Activated T-cell treated with anti-CD3 and anti-CD28 coated beads, Interleukin-2, amount 50 U/mL, for 4 hours (primary cell): ENCODE data around the gene GREB1L. TPM values are rescaled to one million over a fixed set of nuclear protein-coding genes. Genes with fewer than 3 reads are reported as not detected.
"Not testable (repeated sequence)": the region's sequence is repeated elsewhere in the genome, so short reads cannot be mapped to it uniquely, and the experiment has no call there.

Experiments used
- ATAC-seq, 2 donors: fragments of 200-7000 bp; cut with Tn5 transposase; one replicate each; pipeline ENCODE4 v1.10.0; 2021
- DNase-seq: peaks from one replicate; pipeline ENCODE4 v3.0.0-alpha.2; 2020
- H3K27me3 Mint-ChIP-seq: one replicate; pipeline ENCODE4 v1.8.0; 2021; ENCODE audit warnings: low read depth, mixed read lengths
- H3K36me3 Mint-ChIP-seq: one replicate; pipeline ENCODE4 v1.8.0; 2022; ENCODE audit warnings: mixed read lengths; ENCODE audit not compliant: insufficient read depth
- H3K4me1 Mint-ChIP-seq: one replicate; pipeline ENCODE4 v1.8.0; 2021; ENCODE audit warnings: low read depth, mixed read lengths
- H3K4me3 Mint-ChIP-seq: one replicate; pipeline ENCODE4 v1.8.0; 2021; ENCODE audit warnings: mild to moderate bottlenecking, moderate library complexity, mixed read lengths
- H3K9me3 Mint-ChIP-seq: one replicate; pipeline ENCODE4 v1.8.0; 2021; ENCODE audit warnings: mixed read lengths
- total RNA-seq, 3 donors: library from RNA; stranded (reverse); gene quantifications; one replicate each; pipeline ENCODE4 v1.2.1, GENCODE V29; 2021

Gene GREB1L
- total RNA-seq, 3 donors from 2014 or later = 0.03 TPM; not detected in 2

DNA sequence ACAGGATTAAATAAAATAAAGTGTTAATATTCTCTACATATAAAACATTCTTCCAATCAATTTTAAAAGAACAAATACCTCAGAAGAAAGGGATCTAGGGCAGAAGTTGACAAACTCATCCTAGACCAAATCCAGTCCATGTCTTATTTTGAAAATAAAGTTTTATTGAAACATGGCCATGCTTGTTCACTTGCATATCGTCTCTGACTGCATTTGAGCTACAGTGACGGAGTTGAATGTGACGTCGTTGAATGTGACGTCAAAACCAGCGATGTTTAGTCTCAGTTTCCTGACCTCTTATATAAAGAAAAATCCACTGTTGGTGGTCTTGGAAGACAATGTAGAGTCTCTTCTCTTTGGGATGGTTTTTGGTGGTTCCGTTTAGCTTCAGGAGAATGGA, 33.6 kb downstream of the GREB1L start:
- H3K4me1 Mint-ChIP-seq = no peaks in the 10 kb centered on the region
- no peaks in the 10 kb centered on the region for H3K27me3 Mint-ChIP-seq
- DNase-seq = no peak
- no peaks in the 10 kb centered on the region for H3K9me3 Mint-ChIP-seq
- H3K4me3 Mint-ChIP-seq = no peak overlapping the region
- no peaks in the 10 kb centered on the region for H3K36me3 Mint-ChIP-seq
- no peak for ATAC-seq

GRCh38 chr18:21277578-21277977, 35.5 kb downstream of the GREB1L start:
- H3K36me3 Mint-ChIP-seq = no peaks in the 10 kb centered on the region

DNA sequence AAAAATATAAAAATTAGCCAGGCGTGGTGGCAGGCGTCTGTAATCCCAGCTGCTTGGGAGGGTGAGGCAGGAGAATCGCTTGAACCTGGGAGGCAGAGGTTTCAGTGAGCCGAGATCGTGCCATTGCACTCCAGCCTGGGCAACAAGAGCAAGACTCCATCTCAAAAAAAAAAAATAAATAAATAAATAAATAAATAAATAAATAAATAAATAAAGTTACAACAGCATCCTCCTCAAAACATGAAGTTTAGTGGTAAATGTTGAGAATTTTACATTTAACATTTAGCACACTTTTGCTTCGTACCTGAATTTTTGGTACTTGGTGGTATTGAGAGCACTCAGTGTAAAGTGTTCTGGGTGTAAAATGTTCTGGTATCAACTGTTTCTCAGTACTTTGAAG, 36.2 kb downstream of the GREB1L start:
- H3K36me3 Mint-ChIP-seq, H3K4me3 Mint-ChIP-seq, H3K27me3 Mint-ChIP-seq, DNase-seq, ATAC-seq, H3K4me1 Mint-ChIP-seq, H3K9me3 Mint-ChIP-seq: not testable (repeated sequence)

More at GRCh38 chr18:21277578-21277977, 35.5 kb downstream of the GREB1L start:
- Mint-ChIP-seq H3K4me3 (no peak overlapping the region), H3K27me3 (no peaks in the 10 kb centered on the region), H3K4me1 (no peaks in the 10 kb centered on the region), H3K9me3 (no peaks in the 10 kb centered on the region)
- no peak for DNase-seq
- no peak for ATAC-seq

GRCh38 chr18:21281603-21282002, 39.6 kb downstream of the GREB1L start:
- H3K27me3 Mint-ChIP-seq = no peaks in the 10 kb centered on the region
- H3K4me1 Mint-ChIP-seq = no peaks in the 10 kb centered on the region
- no peak for ATAC-seq
- no peaks in the 10 kb centered on the region for H3K36me3 Mint-ChIP-seq
- no peaks in the 10 kb centered on the region for H3K9me3 Mint-ChIP-seq
- no peak for DNase-seq
- H3K4me3 Mint-ChIP-seq = no peak overlapping the region

GRCh38 chr18:21284540-21284939, 42.5 kb downstream of the GREB1L start:
- no peak for DNase-seq
- Mint-ChIP-seq H3K4me1 (no peaks in the 10 kb centered on the region), H3K9me3 (no peaks in the 10 kb centered on the region), H3K27me3 (peaks cover 3% of the 10 kb centered on the region), H3K4me3 (no peak overlapping the region), H3K36me3 (no peaks in the 10 kb centered on the region)
- ATAC-seq = no peak

GRCh38 chr18:21289827-21290226, 47.8 kb downstream of the GREB1L start:
- Mint-ChIP-seq H3K4me3 (no peak overlapping the region), H3K36me3 (no peaks in the 10 kb centered on the region), H3K4me1 (no peaks in the 10 kb centered on the region), H3K9me3 (no peaks in the 10 kb centered on the region), H3K27me3 (peaks cover 17% of the 10 kb centered on the region)
- no peak for DNase-seq
- ATAC-seq = no peak

DNA sequence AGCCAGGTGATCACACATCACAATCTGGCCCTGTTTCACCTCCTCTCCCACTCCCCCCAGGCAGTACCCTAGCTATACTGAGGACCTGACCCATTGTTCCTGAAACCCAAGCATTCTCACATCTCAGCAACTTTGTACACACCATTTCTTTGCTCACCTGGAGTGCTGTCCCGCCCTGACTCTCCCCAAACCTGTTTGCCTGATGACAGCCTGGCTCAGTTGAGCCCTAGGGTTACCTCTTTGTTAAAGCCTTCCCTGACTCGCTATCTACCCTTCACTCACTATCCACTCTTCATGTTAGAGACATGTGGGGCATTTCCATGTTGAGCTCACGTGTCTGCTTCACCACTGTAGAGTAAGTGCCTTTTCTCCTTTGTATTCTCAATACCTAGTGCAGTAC, 49.1 kb downstream of the GREB1L start:
- no peak overlapping the region for H3K4me3 Mint-ChIP-seq
- H3K27me3 Mint-ChIP-seq = peaks cover 22% of the 10 kb centered on the region
- DNase-seq = no peak
- no peaks in the 10 kb centered on the region for H3K9me3 Mint-ChIP-seq
- ATAC-seq = no peak
- H3K4me1 Mint-ChIP-seq = no peaks in the 10 kb centered on the region
- no peaks in the 10 kb centered on the region for H3K36me3 Mint-ChIP-seq

DNA sequence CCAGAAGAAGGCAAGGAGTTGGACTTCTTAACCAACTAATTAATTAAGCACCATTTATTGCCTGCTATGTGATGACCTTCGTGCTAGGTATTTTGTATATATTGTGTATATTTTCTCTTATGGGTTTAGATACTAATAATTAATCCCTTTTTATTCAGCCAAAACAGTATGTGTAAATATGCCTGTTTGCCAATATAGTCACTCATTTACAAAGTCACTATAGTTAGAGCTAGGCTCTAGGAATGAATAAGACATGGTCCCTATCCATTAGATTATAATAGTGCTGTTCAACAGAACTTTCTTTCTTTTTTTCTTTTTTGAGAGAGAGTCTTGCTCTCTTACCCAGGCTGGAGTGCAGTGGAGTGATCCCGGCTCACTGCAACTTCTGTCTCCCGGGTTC, 51.4 kb downstream of the GREB1L start:
- no peaks in the 10 kb centered on the region for H3K36me3 Mint-ChIP-seq
- H3K9me3 Mint-ChIP-seq = no peaks in the 10 kb centered on the region
- peaks cover 20% of the 10 kb centered on the region for H3K27me3 Mint-ChIP-seq
- DNase-seq (no peak), ATAC-seq (no peak)
- H3K4me1 Mint-ChIP-seq = no peaks in the 10 kb centered on the region
- H3K4me3 Mint-ChIP-seq = no peak overlapping the region

GRCh38 chr18:21295101-21295500, 53.1 kb downstream of the GREB1L start:
- H3K4me1 Mint-ChIP-seq = no peaks in the 10 kb centered on the region
- DNase-seq = no peak
- H3K9me3 Mint-ChIP-seq = no peaks in the 10 kb centered on the region
- H3K36me3 Mint-ChIP-seq = no peaks in the 10 kb centered on the region
- peaks cover 19% of the 10 kb centered on the region for H3K27me3 Mint-ChIP-seq
- no peak for ATAC-seq
- H3K4me3 Mint-ChIP-seq = no peak overlapping the region

- peaks cover 15% of the 10 kb centered on the region for H3K27me3 Mint-ChIP-seq
- DNase-seq = no peak
- no peaks in the 10 kb centered on the region for H3K4me1 Mint-ChIP-seq
- ATAC-seq = no peak
- H3K36me3 Mint-ChIP-seq = no peaks in the 10 kb centered on the region
- no peaks in the 10 kb centered on the region for H3K9me3 Mint-ChIP-seq
- no peak overlapping the region for H3K4me3 Mint-ChIP-seq
Observed at GRCh38 chr18:21296045-21296444, 54.0 kb downstream of the GREB1L start.

DNA sequence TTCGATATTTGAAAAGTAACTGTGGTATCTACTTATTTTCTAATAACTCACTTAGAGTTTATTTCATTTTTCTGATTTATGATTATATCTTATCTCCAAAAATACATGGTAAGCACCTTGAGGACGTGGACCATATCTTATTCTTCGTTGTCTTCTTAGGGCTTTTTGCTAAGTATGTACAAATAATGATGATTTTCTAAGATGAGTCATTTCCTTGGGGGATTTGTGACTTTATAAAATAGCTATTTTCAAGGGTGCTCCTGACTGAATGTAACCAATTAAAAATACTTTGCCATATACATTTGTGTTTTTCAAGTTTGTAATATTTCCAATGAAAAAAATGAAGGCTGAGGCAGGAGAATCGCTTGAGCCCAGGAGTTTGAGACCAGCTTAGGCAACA, 56.3 kb downstream of the GREB1L start:
- H3K4me1 Mint-ChIP-seq = no peaks in the 10 kb centered on the region
- H3K9me3 Mint-ChIP-seq = no peaks in the 10 kb centered on the region
- no peaks in the 10 kb centered on the region for H3K36me3 Mint-ChIP-seq
- no peak for DNase-seq
- ATAC-seq = no peak
- peaks cover 8% of the 10 kb centered on the region for H3K27me3 Mint-ChIP-seq
- no peak overlapping the region for H3K4me3 Mint-ChIP-seq

DNA sequence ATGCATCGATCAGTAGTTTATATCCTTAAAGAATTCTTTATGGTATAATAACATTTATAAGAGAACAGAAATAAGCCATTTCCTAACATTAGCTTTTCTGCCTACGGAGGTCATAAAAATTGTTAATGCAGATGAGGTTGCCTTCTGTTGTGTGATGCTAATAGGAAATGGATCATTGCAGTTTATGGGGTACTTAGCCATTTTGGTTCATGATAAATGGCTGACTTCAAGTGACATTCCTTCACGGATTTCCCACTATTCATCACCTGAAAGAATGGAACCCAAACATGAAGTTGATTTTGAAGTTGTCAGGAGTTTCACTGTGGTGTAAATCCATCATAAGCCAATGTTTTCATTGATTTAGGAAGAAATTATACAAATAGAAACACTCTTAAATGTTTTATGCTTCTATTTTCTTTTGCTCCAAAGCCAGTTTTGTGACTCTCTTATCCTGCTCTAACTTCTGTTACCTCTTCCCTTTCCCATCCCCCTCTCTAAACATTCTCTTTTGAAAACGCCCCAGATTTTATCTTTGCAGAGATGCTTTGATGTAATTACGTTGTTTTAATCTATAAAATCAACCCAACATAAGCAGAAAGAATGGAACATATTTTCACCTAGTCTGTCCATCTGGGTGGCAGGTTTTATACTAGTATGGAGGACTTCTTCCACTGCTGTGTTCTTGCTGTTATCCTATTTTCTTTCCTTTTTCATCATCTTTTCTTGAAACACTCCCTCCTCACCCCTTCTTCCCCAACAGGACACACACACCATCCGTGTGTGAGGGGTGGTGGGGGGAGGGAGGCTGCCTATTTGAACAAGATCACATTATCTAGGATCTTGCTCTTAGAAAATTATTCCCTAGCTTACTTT, 58.2 kb downstream of the GREB1L start:
- no peaks in the 10 kb centered on the region for H3K36me3 Mint-ChIP-seq
- ATAC-seq (no peak), DNase-seq (no peak)
- H3K4me1 Mint-ChIP-seq = no peaks in the 10 kb centered on the region
- H3K27me3 Mint-ChIP-seq = peaks cover 9% of the 10 kb centered on the region
- no peaks in the 10 kb centered on the region for H3K9me3 Mint-ChIP-seq
- H3K4me3 Mint-ChIP-seq = no peak overlapping the region

- H3K36me3 Mint-ChIP-seq = no peaks in the 10 kb centered on the region
Observed at GRCh38 chr18:21300908-21301200, 58.8 kb downstream of the GREB1L start.

DNA sequence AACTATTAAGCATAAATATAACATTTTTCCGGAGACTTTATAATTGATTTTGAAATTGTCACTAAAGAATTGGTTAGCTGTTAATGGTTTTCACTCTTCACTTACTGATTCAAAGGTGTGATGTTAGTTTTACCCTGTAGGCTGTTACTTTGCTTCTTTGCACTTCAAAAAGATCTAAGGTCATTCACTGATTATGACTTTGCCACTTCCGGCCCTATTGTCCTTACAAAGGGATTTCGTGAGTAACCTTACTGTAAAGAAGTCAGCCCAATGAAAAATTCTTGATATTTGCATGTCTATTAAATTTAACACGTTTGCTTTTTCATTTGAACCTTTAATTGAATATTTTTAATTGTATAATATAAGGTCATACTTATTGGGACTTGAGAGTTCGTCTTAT, 61.4 kb downstream of the GREB1L start:
- ATAC-seq (no peak), DNase-seq (no peak)
- Mint-ChIP-seq H3K27me3 (peaks cover 7% of the 10 kb centered on the region), H3K4me1 (no peaks in the 10 kb centered on the region), H3K36me3 (no peaks in the 10 kb centered on the region), H3K9me3 (no peaks in the 10 kb centered on the region), H3K4me3 (no peak overlapping the region)

More at GRCh38 chr18:21300908-21301200, 58.8 kb downstream of the GREB1L start:
- H3K9me3 Mint-ChIP-seq = no peaks in the 10 kb centered on the region
- H3K27me3 Mint-ChIP-seq = peaks cover 10% of the 10 kb centered on the region
- DNase-seq (no peak), ATAC-seq (no peak)
- H3K4me1 Mint-ChIP-seq = no peaks in the 10 kb centered on the region
- no peak overlapping the region for H3K4me3 Mint-ChIP-seq

- no peak for ATAC-seq
- no peak for DNase-seq
- Mint-ChIP-seq H3K4me1 (no peaks in the 10 kb centered on the region), H3K36me3 (no peaks in the 10 kb centered on the region), H3K4me3 (no peak overlapping the region), H3K27me3 (peaks cover 7% of the 10 kb centered on the region), H3K9me3 (no peaks in the 10 kb centered on the region)
Observed at GRCh38 chr18:21303895-21304294, 61.9 kb downstream of the GREB1L start.
